ENCODE data around the gene CDK2.

CDK2 gene

GRCh38 chr12:55926738-55927587 lies 39.7 kb upstream of the CDK2 start:
- ChIA-PET POLR2A (interaction anchor here (1.0 to 5.0 kb wide), 17 partner anchors 9 to 189 kb away, joined by 3 to 59 read pairs (median 4); partner anchors contain the start of genes DNAJC14, ORMDL2, RAB5B and SARNP), CTCF (interaction anchor here (0.6 to 2.1 kb wide), 6 partner anchors 8 to 191 kb away, joined by 3 to 8 read pairs (median 3); partner anchors contain the start of genes ORMDL2, SARNP and ZC3H10)
- peak; percentile 92 for DNase-seq (ENCODE audit: extremely low spot score)
- TF ChIP-seq FOXA1 (IDR thresholded peaks at IDR 0.05) (no peak), LEF1 (IDR thresholded peaks at IDR 0.05; ENCODE audit: borderline replicate concordance) (no peak), ELF4 (IDR thresholded peaks at IDR 0.05) (peak; percentile 39), L3MBTL2 (conservative IDR thresholded peaks at IDR 0.05) (0 out of 2 replicates have a peak, but pooled peaks have one; percentile 22), SUZ12 (IDR thresholded peaks at IDR 0.05) (no peak), TARDBP (IDR thresholded peaks at IDR 0.05) (no peak), HDGF (IDR thresholded peaks at IDR 0.05; ENCODE audit: borderline replicate concordance) (no peak), BHLHE40 (IDR thresholded peaks at IDR 0.05; ENCODE audit: borderline replicate concordance) (no peak), ARNT (IDR thresholded peaks at IDR 0.05) (no peak), FOXK2 (IDR thresholded peaks at IDR 0.05) (no peak), FOXM1 (IDR thresholded peaks at IDR 0.05; ENCODE audit: borderline replicate concordance) (no peak), ZNF384 (IDR thresholded peaks at IDR 0.05) (no peak)

GRCh38 chr12:55927588-55928502 lies 38.8 kb upstream of the CDK2 start, which contains the start of gene PYM1:
Gene PYM1, minus strand, starts transcription at chr12:55927894. Its CDS starts 133 bp downstream, at chr12:55927761.
- CTCF ChIA-PET: interaction anchor here (0.6 to 2.1 kb wide), 5 partner anchors 52 to 190 kb away, joined by 3 to 8 read pairs (median 3); partner anchors contain the start of genes ORMDL2, SARNP and ZC3H10
- peak; percentile 61 for DNase-seq (ENCODE audit: extremely low spot score)
- POLR2A ChIA-PET: interaction anchor here (0.6 to 5.0 kb wide), 15 partner anchors 8 to 189 kb away, joined by 3 to 59 read pairs (median 5); partner anchors contain the start of genes DNAJC14, ORMDL2, RAB5B and SARNP
- TF ChIP-seq ZNF384 (IDR thresholded peaks at IDR 0.05) (no peak), NFRKB (IDR thresholded peaks at IDR 0.05) (no peak), CTBP1 (IDR thresholded peaks at IDR 0.05; ENCODE audit: borderline replicate concordance) (no peak), PKNOX1 (IDR thresholded peaks at IDR 0.05) (0 out of 2 replicates have a peak, but pooled peaks have one; percentile 58), FOXK2 (IDR thresholded peaks at IDR 0.05) (no peak)

GRCh38 chr12:55929306-55929791 lies 37.3 kb upstream of the CDK2 start:
- POLR2A ChIA-PET: interaction anchor here (1.3 kb wide), 1 partner anchor 44 kb away, joined by 4 read pairs; the partner anchor contains the start of gene RAB5B
- CTCF ChIA-PET: interaction anchor here (2.0 kb wide), 1 partner anchor 10 kb away, joined by 10 read pairs; no protein-coding TSS in a partner anchor
- TF ChIP-seq TARDBP (IDR thresholded peaks at IDR 0.05): no peak
- TF ChIP-seq LEF1 (IDR thresholded peaks at IDR 0.05; ENCODE audit: borderline replicate concordance): no peak
- TF ChIP-seq HDGF (IDR thresholded peaks at IDR 0.05; ENCODE audit: borderline replicate concordance): no peak
- no peak for TF ChIP-seq CTBP1 (IDR thresholded peaks at IDR 0.05; ENCODE audit: borderline replicate concordance)
- TF ChIP-seq ARNT (IDR thresholded peaks at IDR 0.05): no peak
- TF ChIP-seq SUZ12 (IDR thresholded peaks at IDR 0.05): no peak
- no peak for TF ChIP-seq SP1 (IDR thresholded peaks at IDR 0.05)
- TF ChIP-seq NFRKB (IDR thresholded peaks at IDR 0.05): no peak
- TF ChIP-seq FOXA1 (IDR thresholded peaks at IDR 0.05): no peak
- TF ChIP-seq FOXM1 (IDR thresholded peaks at IDR 0.05; ENCODE audit: borderline replicate concordance): no peak
- no peak for DNase-seq (ENCODE audit: extremely low spot score)

GRCh38 chr12:55930771-55931316 lies 35.8 kb upstream of the CDK2 start, which contains the start of gene DGKA:
Gene DGKA, plus strand, starts transcription at chr12:55931162. Its CDS starts 5,342 bp downstream, at chr12:55936504.
- POLR2A ChIA-PET: interaction anchor here (0.6 to 1.3 kb wide), 5 partner anchors 43 to 114 kb away, joined by 3 to 4 read pairs (median 3); partner anchors contain the start of genes DNAJC14, ORMDL2, RAB5B and SARNP
- TF ChIP-seq SUZ12 (IDR thresholded peaks at IDR 0.05): no peak
- no peak for TF ChIP-seq L3MBTL2 (conservative IDR thresholded peaks at IDR 0.05)
- TF ChIP-seq SP1 (IDR thresholded peaks at IDR 0.05): no peak
- no peak for TF ChIP-seq FOXA1 (IDR thresholded peaks at IDR 0.05)
- TF ChIP-seq LEF1 (IDR thresholded peaks at IDR 0.05; ENCODE audit: borderline replicate concordance): no peak
- no peak for TF ChIP-seq ARNT (IDR thresholded peaks at IDR 0.05)
- no peak for TF ChIP-seq HDGF (IDR thresholded peaks at IDR 0.05; ENCODE audit: borderline replicate concordance)
- TF ChIP-seq PKNOX1 (IDR thresholded peaks at IDR 0.05): no peak
- no peak for TF ChIP-seq CTBP1 (IDR thresholded peaks at IDR 0.05; ENCODE audit: borderline replicate concordance)
- peak; percentile 52 for DNase-seq (ENCODE audit: extremely low spot score)
- CTCF ChIA-PET: interaction anchor here (0.6 to 2.0 kb wide), 6 partner anchors 9 to 193 kb away, joined by 3 to 10 read pairs (median 3); no protein-coding TSS in a partner anchor

GRCh38 chr12:55931317-55931779 lies 35.3 kb upstream of the CDK2 start:
- ChIA-PET CTCF (interaction anchor here (1.5 kb wide), 1 partner anchor 10 kb away, joined by 5 read pairs; no protein-coding TSS in a partner anchor), POLR2A (interaction anchor here (0.6 to 1.0 kb wide), 2 partner anchors 113 to 114 kb away, joined by 3 read pairs; partner anchors contain the start of genes ORMDL2 and SARNP)
- DNase-seq (ENCODE audit: extremely low spot score): no peak
- TF ChIP-seq SP1 (IDR thresholded peaks at IDR 0.05) (no peak), ZNF384 (IDR thresholded peaks at IDR 0.05) (no peak), TARDBP (IDR thresholded peaks at IDR 0.05) (no peak), LEF1 (IDR thresholded peaks at IDR 0.05; ENCODE audit: borderline replicate concordance) (no peak), SUZ12 (IDR thresholded peaks at IDR 0.05) (no peak), ELF4 (IDR thresholded peaks at IDR 0.05) (no peak), L3MBTL2 (conservative IDR thresholded peaks at IDR 0.05) (no peak), FOXA1 (IDR thresholded peaks at IDR 0.05) (no peak), FOXM1 (IDR thresholded peaks at IDR 0.05; ENCODE audit: borderline replicate concordance) (no peak), HDGF (IDR thresholded peaks at IDR 0.05; ENCODE audit: borderline replicate concordance) (no peak), PKNOX1 (IDR thresholded peaks at IDR 0.05) (no peak), FOXK2 (IDR thresholded peaks at IDR 0.05) (no peak), NFRKB (IDR thresholded peaks at IDR 0.05) (no peak)
